Measurements from ENCODE around the gene RNLS.

DNA sequence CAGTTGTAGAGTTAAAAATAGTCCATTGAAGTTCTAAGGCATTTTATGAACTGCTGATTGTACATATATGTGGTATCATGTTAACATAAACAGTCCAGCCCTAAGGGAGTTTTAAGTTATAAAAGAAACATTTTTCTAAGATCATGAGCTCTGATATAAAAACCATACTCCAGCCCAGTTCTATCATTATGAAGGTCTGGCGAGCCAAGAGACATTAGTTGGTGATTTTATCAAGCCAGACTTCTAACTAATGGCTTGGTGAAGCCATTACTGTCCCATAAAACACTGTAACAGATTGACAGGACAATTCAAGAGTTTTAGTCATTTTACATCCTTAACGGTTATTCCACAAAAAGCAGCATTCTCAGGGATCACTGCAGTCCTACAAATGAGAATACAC, 221.6 kb downstream of the RNLS start:
- TF ChIP-seq, protein P1, sequence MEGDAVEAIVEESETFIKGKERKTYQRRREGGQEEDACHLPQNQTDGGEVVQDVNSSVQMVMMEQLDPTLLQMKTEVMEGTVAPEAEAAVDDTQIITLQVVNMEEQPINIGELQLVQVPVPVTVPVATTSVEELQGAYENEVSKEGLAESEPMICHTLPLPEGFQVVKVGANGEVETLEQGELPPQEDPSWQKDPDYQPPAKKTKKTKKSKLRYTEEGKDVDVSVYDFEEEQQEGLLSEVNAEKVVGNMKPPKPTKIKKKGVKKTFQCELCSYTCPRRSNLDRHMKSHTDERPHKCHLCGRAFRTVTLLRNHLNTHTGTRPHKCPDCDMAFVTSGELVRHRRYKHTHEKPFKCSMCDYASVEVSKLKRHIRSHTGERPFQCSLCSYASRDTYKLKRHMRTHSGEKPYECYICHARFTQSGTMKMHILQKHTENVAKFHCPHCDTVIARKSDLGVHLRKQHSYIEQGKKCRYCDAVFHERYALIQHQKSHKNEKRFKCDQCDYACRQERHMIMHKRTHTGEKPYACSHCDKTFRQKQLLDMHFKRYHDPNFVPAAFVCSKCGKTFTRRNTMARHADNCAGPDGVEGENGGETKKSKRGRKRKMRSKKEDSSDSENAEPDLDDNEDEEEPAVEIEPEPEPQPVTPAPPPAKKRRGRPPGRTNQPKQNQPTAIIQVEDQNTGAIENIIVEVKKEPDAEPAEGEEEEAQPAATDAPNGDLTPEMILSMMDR (IDR thresholded peaks at IDR 0.05; ENCODE audit: low read depth, low read length), result no peak
- TF ChIP-seq POLR2A (IDR thresholded peaks at IDR 0.05; ENCODE audit: extremely low read depth, insufficient read length) (no peak), MYC (IDR thresholded peaks at IDR 0.05; ENCODE audit: low read depth, low read length) (no peak)
- TF ChIP-seq, protein P2, sequence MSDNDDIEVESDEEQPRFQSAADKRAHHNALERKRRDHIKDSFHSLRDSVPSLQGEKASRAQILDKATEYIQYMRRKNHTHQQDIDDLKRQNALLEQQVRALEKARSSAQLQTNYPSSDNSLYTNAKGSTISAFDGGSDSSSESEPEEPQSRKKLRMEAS (IDR thresholded peaks at IDR 0.05; ENCODE audit: low read depth, low read length), result no peak
